ENCODE measurements around the gene SFSWAP. TPM values are rescaled to one million over a fixed set of nuclear protein-coding genes. Genes with fewer than 3 reads are reported as not detected.

The SFSWAP gene
- total and polyA plus RNA-seq, 12 donors: 14.0 to 94.0 (median 29.1) TPM

DNA sequence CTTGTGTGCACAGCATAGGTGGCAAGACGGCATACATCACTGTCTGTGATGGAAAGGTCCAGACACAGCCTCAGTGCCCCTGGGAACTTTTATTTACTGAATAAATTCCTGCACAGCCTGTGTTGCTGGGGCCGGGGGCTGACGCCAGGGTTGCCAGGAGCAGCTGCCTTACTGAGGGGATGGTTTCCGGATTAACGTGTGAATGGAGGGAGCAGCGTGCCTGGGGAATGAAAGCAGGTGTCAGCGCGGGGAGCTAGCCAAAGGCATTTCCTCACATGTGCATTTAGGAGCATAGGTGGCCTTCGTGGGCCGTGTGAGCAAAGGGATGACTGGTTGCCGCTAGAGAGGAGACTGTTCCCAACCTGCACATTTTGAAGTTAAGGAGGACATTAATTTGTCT is 41.6 kb downstream of the SFSWAP start:
- WGBS, 4 donors: 87 to 90% (median 88%) methylated on average over 11 of the region's 11 CpGs
- TF ChIP-seq, protein P1, sequence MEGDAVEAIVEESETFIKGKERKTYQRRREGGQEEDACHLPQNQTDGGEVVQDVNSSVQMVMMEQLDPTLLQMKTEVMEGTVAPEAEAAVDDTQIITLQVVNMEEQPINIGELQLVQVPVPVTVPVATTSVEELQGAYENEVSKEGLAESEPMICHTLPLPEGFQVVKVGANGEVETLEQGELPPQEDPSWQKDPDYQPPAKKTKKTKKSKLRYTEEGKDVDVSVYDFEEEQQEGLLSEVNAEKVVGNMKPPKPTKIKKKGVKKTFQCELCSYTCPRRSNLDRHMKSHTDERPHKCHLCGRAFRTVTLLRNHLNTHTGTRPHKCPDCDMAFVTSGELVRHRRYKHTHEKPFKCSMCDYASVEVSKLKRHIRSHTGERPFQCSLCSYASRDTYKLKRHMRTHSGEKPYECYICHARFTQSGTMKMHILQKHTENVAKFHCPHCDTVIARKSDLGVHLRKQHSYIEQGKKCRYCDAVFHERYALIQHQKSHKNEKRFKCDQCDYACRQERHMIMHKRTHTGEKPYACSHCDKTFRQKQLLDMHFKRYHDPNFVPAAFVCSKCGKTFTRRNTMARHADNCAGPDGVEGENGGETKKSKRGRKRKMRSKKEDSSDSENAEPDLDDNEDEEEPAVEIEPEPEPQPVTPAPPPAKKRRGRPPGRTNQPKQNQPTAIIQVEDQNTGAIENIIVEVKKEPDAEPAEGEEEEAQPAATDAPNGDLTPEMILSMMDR (IDR thresholded peaks at IDR 0.05): no peak
- TF ChIP-seq POLR2A (IDR thresholded peaks at IDR 0.05): no peak
- H3K27me3 ChIP-seq: no peaks in the 10 kb centered on the region
- no peak overlapping the region for H3K4me3 ChIP-seq
- H3K9me3 ChIP-seq (replicated peaks in 1 of 3): no peaks in the 10 kb centered on the region
- no peak for DNase-seq
- intact Hi-C loops (cut with DNase I): no loop called here
- no peak overlapping the region for H3K27ac ChIP-seq
- H3K36me3 ChIP-seq (replicated peaks in 1 of 2): peaks cover 0 to 62% of the 10 kb centered on the region in 2 donors
- H3K4me1 ChIP-seq (replicated peaks in 1 of 2): no peaks in the 10 kb centered on the region

DNA sequence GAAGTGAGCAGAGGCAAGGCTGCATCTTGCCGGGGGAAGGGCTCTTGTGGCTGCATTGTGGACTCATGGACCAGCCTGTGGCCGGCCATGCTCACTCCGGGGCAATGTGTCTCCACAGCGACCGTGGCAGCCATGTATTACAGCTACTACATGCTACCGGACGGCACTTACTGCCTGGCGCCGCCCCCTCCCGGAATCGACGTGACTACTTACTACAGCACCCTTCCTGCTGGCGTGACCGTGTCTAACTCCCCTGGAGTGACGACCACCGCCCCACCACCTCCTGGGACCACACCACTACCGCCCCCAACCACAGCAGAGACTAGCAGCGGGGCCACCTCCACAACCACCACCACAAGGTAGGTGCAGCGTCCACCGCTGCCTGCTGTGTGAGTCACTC is 42.1 kb downstream of the SFSWAP start:
- Histone ChIP-seq H3K36me3 (replicated peaks in 1 of 2) (peaks cover 0 to 65% of the 10 kb centered on the region in 2 donors), H3K27me3 (no peaks in the 10 kb centered on the region), H3K27ac (no peak overlapping the region), H3K4me1 (replicated peaks in 1 of 2) (no peaks in the 10 kb centered on the region), H3K4me3 (no peak overlapping the region), H3K9me3 (replicated peaks in 1 of 3) (no peaks in the 10 kb centered on the region)
- 85 to 97% (median 96%) methylated on average over 15 to 20 of the region's 20 CpGs for WGBS, 4 donors
- intact Hi-C loops (cut with DNase I): no loop called here
- DNase-seq: no peak
- TF ChIP-seq POLR2A (IDR thresholded peaks at IDR 0.05): no peak
- TF ChIP-seq, protein P1 (IDR thresholded peaks at IDR 0.05): no peak

DNA sequence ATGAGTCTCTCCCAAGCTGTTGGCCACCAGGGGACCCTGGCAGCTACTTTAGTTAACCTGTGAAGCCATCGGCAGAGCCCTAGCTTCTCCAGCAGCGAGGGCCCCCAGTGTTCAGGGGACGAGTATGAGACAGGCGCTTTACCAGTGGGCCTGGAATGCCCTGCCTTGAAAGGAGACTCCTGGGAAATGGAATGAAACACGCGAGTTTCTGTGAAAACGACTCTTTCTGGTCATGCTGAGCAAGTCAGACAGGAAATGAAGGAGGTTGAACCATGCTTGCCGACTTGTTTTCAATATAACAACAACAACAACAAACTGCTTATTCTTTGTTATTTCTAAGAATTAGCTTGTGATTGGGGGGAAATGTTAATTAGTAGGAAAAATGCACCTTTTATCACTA is 42.9 kb downstream of the SFSWAP start:
- no peak overlapping the region for H3K4me3 ChIP-seq
- no peak overlapping the region for H3K27ac ChIP-seq
- no peak for TF ChIP-seq POLR2A (IDR thresholded peaks at IDR 0.05)
- TF ChIP-seq, protein P1 (IDR thresholded peaks at IDR 0.05): no peak
- intact Hi-C loops (cut with DNase I): loop anchor here in 1 of 2 donors (2.0 kb wide), 1 partner anchor 13 kb away; no protein-coding TSS in a partner anchor
- no peak for DNase-seq
- no peaks in the 10 kb centered on the region for H3K9me3 ChIP-seq (replicated peaks in 1 of 3)
- H3K27me3 ChIP-seq: no peaks in the 10 kb centered on the region
- WGBS, 4 donors: 95 to 97% (median 96%) methylated on average over 8 of the region's 8 CpGs
- peaks cover 0 to 65% of the 10 kb centered on the region in 2 donors for H3K36me3 ChIP-seq (replicated peaks in 1 of 2)
- H3K4me1 ChIP-seq (replicated peaks in 1 of 2): no peaks in the 10 kb centered on the region

DNA sequence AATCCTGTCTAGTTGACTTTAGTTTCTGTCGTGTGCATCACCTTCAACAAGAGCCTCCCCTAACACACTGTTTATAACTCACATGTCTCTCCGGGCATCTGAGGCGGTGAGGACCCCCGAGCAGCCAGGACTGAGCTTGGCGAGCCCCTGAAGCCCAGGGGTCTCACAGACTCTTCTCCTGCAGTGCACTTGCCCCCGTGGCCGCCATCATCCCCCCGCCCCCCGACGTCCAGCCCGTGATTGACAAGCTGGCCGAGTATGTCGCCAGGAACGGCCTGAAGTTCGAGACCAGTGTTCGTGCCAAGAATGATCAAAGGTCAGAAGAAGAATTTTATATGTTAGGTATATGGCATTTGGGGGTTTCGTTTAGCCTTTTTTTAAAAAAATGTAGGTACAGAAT is 43.3 kb downstream of the SFSWAP start:
- TF ChIP-seq, protein P1 (IDR thresholded peaks at IDR 0.05): no peak
- TF ChIP-seq POLR2A (IDR thresholded peaks at IDR 0.05): no peak
- DNase-seq: no peak
- Histone ChIP-seq H3K4me3 (no peak overlapping the region), H3K4me1 (replicated peaks in 1 of 2) (no peaks in the 10 kb centered on the region), H3K36me3 (replicated peaks in 1 of 2) (peaks cover 0 to 63% of the 10 kb centered on the region in 2 donors), H3K27ac (no peak overlapping the region), H3K9me3 (replicated peaks in 1 of 3) (no peaks in the 10 kb centered on the region), H3K27me3 (no peaks in the 10 kb centered on the region)
- intact Hi-C loops (cut with DNase I): loop anchor here in 1 of 2 donors (2.0 kb wide), 1 partner anchor 13 kb away; no protein-coding TSS in a partner anchor
- 92 to 98% (median 97%) methylated on average over 17 of the region's 17 CpGs for WGBS, 4 donors

All from adrenal gland (tissue), 12 donors.